ENCODE measurements around the gene ALOX5AP. TPM values are rescaled to one million over a fixed set of nuclear protein-coding genes. Genes with fewer than 3 reads are reported as not detected.

Gene ALOX5AP
- total RNA-seq, 1 donor from 2014 or later = not detected

DNA sequence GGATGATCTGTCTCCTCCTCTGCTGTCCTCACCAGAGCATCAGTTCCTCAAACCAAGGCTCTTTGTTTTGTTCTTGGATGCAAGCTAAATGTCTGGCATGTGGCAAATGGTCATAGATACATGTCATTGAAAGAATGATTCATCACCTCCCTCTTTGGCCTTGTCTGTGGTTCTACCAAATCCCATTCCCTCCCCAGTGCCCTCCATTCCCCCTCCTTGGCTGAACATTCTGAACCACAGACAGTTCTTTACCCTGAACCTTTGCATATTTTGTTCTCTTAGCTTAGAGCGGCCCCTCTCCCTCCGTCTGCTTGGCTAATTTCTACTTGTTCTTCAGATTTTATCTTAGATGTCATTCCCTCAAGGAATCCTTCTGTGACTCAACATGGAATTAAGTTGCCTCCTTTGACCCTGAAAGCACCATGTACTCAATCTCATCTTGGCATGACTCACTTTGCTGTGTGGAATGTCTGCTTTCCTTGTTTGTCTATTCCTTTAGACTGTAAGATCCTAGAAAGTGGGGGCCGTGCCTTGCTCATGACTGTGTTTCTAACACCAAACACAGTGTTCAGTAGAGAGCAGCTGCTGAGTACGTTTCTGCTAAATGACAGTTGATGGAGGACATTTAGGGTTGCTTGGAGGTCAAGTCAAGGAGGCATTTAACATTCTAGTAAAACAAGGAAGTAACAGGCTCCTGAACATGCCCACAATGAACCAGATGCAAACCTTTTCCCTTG is 8.1 kb downstream of the ALOX5AP start:
- TF ChIP-seq CTCF (IDR thresholded peaks at IDR 0.05) = no peak
- no peak for TF ChIP-seq EZH2phosphoT487 (IDR thresholded peaks at IDR 0.05)
- no peak for TF ChIP-seq EZH2 (IDR thresholded peaks at IDR 0.05)

DNA sequence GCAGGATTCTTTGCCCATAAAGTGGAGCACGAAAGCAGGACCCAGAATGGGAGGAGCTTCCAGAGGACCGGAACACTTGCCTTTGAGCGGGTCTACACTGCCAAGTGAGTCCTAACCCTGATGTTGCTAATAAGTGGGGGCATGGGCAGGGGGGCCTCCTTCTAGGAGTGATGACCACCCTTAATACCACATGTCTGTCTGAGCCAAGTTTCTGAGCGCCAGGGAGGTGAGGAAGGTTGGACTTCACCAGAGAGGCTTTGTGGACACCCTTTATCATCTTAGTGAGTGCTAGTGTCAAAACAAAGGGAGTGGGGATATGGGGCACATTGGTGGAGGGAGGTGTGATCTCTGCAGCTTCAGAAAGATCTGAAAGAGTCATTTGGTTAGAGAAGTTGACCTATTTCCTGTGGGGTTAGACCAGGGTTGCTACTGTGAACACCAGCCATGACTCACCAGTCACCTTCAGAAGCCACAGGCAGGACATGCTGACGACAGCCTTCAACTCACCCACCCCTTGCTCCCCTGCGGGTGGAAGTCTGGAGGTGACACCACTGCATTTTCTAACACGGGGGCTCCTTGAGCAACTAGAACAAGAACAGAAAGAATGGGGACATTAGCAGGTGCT is 8.8 kb downstream of the ALOX5AP start:
- no peak overlapping the region for H3K27ac ChIP-seq
- Mint-ChIP-seq H3K27ac (peak overlapping the region; percentile 16), H3K27me3 (ENCODE audit: insufficient read depth, low read depth) (peaks cover 8% of the 10 kb centered on the region), H3K4me3 (no peak overlapping the region), H3K9me3 (no peaks in the 10 kb centered on the region), H3K4me1 (peaks cover 35% of the 10 kb centered on the region), H3K36me3 (no peaks in the 10 kb centered on the region)
- DNase-seq (ENCODE audit: low spot score) = no peak
- H3F3A ChIP-seq (ENCODE audit: low read depth) = no peaks in the 10 kb centered on the region
- TF ChIP-seq EZH2phosphoT487 (IDR thresholded peaks at IDR 0.05) = no peak
- TF ChIP-seq EZH2 (IDR thresholded peaks at IDR 0.05) = no peak
- no peak for TF ChIP-seq CTCF (IDR thresholded peaks at IDR 0.05)
- no peaks in the 10 kb centered on the region for H3K36me3 ChIP-seq
- H3K4me1 ChIP-seq = peaks cover 6% of the 10 kb centered on the region
- H3K9me3 ChIP-seq (ENCODE audit: low read depth) = no peaks in the 10 kb centered on the region
- no peaks in the 10 kb centered on the region for H4K20me1 ChIP-seq (ENCODE audit: low read depth)
- no peak overlapping the region for H2AFZ ChIP-seq (replicated peaks)
- no peaks in the 10 kb centered on the region for H3K79me2 ChIP-seq (ENCODE audit: low read depth)
- H3K4me2 ChIP-seq = no peak overlapping the region
- no peak overlapping the region for H3K4me3 ChIP-seq
- H3K27me3 ChIP-seq = no peaks in the 10 kb centered on the region
- no peak overlapping the region for H3K9ac ChIP-seq

More for the DNA sequence above, 8.1 kb downstream of the ALOX5AP start:
- Mint-ChIP-seq H3K27ac (no peak overlapping the region), H3K4me3 (no peak overlapping the region), H3K27me3 (ENCODE audit: insufficient read depth, low read depth) (peaks cover 8% of the 10 kb centered on the region), H3K4me1 (peaks cover 41% of the 10 kb centered on the region), H3K9me3 (no peaks in the 10 kb centered on the region), H3K36me3 (no peaks in the 10 kb centered on the region)
- H4K20me1 ChIP-seq (ENCODE audit: low read depth) = no peaks in the 10 kb centered on the region
- peaks cover 13% of the 10 kb centered on the region for H3K4me1 ChIP-seq
- no peak overlapping the region for H3K9ac ChIP-seq
- H2AFZ ChIP-seq (replicated peaks) = no peak overlapping the region
- no peaks in the 10 kb centered on the region for H3K79me2 ChIP-seq (ENCODE audit: low read depth)
- H3K27ac ChIP-seq = no peak overlapping the region
- no peak overlapping the region for H3K4me2 ChIP-seq
- H3K27me3 ChIP-seq = no peaks in the 10 kb centered on the region
- H3K36me3 ChIP-seq = no peaks in the 10 kb centered on the region
- DNase-seq (ENCODE audit: low spot score) = no peak
- no peaks in the 10 kb centered on the region for H3F3A ChIP-seq (ENCODE audit: low read depth)
- no peaks in the 10 kb centered on the region for H3K9me3 ChIP-seq (ENCODE audit: low read depth)
- no peak overlapping the region for H3K4me3 ChIP-seq

- H3K4me3 ChIP-seq = no peak overlapping the region
- H3K4me1 ChIP-seq = peaks cover 5% of the 10 kb centered on the region
- H3K4me2 ChIP-seq = no peak overlapping the region
- H3K27me3 Mint-ChIP-seq (ENCODE audit: insufficient read depth, low read depth) = peaks cover 8% of the 10 kb centered on the region
- H3K9me3 Mint-ChIP-seq = no peaks in the 10 kb centered on the region
- no peaks in the 10 kb centered on the region for H3K27me3 ChIP-seq
- no peak overlapping the region for H3K9ac ChIP-seq
- H3K4me3 Mint-ChIP-seq = no peak overlapping the region
- H3K9me3 ChIP-seq (ENCODE audit: low read depth) = no peaks in the 10 kb centered on the region
- no peak overlapping the region for H3K27ac ChIP-seq
- no peak overlapping the region for H2AFZ ChIP-seq (replicated peaks)
- H3K4me1 Mint-ChIP-seq = peaks cover 34% of the 10 kb centered on the region
- TF ChIP-seq CTCF (IDR thresholded peaks at IDR 0.05) (no peak), EZH2phosphoT487 (IDR thresholded peaks at IDR 0.05) (no peak), EZH2 (IDR thresholded peaks at IDR 0.05) (no peak)
- no peaks in the 10 kb centered on the region for H3K79me2 ChIP-seq (ENCODE audit: low read depth)
- no peak for DNase-seq (ENCODE audit: low spot score)
- H3F3A ChIP-seq (ENCODE audit: low read depth) = no peaks in the 10 kb centered on the region
- H3K36me3 Mint-ChIP-seq = no peaks in the 10 kb centered on the region
- no peaks in the 10 kb centered on the region for H3K36me3 ChIP-seq
- H3K27ac Mint-ChIP-seq = no peak overlapping the region
- no peaks in the 10 kb centered on the region for H4K20me1 ChIP-seq (ENCODE audit: low read depth)
These were observed 9.3 kb downstream of the ALOX5AP start for GRCh38 chr13:30744681-30745077.
